Measurements from ENCODE around the gene OOSP3.
"Not testable (repeated sequence)": the region's sequence is repeated elsewhere in the genome, so short reads cannot be mapped to it uniquely, and the experiment has no call there.

Gene OOSP3, protein sequence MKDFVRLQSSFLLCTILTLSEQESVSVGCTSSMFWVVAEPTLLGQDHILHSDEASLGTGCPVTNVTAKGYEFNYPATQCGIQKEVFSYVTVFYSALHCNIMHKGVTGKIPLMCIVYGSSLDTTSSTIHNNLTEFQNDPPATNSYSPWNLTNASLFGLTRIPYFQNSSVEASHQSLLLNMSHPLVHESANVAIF

DNA sequence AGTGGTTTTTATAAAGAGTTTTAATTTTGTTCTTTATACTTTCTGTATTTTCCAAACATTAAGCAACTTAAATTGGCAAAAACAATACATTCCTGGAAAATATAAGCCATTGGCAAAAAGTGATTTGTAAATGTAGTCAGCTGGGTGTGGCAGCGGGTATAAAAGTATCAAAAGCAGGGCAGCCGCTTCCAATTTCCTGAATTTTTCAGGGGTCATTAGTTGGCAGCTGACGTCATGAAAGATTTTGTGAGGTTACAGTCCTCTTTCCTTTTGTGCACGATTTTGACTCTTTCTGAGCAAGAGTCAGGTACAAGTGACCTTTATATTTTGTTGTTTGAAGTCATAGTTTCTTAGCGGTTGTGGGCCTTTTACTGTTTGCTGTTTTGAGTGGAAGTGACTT, at the start of gene OOSP3:
Gene OOSP3 (plus strand): TSS at position 208 of the 400 bp plus-strand sequence. CDS start 27 bp downstream, at position 235.
- DNase-seq (ENCODE audit: low read depth in 2 of 2) = no peak

DNA sequence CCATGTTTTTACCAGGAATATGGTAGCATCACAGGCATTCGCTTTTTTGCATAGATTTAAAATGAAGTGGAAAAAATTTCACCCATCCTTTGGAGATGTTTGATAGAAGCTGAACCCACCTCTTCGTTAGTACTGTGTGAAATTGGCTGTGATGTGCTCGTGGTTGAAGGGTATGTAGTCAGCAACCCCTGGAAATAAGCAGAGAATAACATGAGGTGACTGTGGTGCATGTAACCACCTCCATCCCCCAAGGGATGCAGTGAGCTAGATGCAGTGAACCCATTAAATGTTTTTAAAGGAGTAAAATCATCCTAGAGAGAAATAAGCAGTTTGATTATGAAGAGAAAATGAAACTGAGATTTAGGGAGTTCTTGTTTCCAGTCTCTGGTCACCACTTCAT, 49.2 kb upstream of the OOSP3 start:
- no peak for DNase-seq (ENCODE audit: low read depth in 2 of 2)

- no peak for DNase-seq (ENCODE audit: low read depth in 2 of 2)
These were observed 45.0 kb upstream of the OOSP3 start for GRCh38 chr11:59833602-59834001.

DNA sequence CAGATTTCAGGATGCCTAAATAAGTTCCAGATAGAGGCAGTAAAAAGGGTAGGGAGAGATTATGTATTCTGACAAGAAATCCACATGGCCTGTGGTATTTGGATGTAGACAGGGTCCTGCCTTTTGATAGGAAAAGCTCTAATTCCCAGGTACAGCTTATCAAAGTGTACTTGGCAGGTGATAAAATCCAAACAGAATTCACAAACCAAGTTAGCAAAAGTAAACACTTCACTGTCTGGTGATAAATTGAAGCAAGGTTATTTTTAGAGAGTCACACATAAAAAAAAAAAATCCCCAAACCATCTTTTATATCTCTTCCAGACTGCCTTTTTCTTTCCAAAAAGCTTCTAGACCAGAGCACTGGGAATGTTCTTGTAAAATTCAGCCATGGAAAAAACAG, 39.0 kb upstream of the OOSP3 start:
- DNase-seq (ENCODE audit: low read depth in 2 of 2) = no peak

DNA sequence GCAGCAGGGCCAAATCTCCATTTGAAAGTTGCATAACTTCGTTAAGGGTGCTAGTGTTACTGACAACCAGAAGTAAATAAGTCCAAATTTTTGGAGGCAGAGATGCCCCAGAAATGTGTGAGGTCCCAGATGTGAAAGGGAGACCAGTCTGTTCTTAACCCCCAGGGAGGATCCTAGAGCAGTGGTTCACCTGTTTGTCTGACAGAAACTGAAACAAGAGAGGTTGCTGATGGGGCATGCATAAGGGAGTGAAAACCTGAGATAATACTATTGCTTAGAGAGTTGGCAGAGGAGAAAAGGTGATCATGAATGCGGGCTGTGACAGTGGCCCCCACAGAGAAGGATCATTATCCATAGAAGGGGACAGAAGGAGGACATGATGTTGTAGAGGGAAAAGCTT, 37.1 kb upstream of the OOSP3 start:
- no peak for DNase-seq (ENCODE audit: low read depth in 2 of 2)

DNA sequence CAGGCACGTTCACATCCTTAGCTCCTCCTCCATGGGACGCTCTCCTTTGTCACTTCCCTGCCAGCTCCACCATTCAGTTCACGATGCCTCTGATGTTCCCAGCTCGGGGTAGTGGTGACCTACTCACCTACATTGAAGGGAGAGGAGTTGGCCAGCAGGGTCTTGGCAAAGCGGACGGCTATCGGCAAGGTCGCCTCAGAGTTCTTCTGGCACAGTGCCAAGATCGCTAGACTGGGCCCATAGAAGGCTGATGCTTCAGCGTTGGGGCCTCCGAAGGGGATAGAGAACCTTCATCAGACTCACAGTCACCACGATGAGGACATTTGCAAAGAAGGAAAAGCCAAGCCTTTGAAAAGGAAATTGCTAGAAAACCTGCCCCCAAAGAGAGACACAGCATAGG, 36.3 kb upstream of the OOSP3 start:
- no peak for DNase-seq (ENCODE audit: low read depth in 2 of 2)

DNA sequence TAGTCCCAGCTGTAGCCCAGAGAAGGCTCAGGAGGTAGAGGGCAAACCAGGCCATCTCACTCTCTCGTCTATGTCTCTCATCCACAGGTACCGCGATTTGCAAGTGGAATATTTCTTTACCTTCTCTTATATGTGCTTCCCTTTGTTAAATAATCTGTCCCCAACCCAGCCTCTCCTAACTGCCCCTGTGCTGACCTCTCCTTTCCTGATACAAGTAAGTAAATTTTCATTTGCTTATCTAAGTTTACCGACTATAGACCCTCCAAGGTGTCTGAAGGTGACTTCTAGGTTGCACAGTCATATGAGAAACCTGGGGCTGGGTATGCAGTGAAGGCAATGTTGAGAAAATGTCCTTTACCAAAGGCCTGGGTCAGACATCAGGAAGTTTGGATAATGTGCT, 33.2 kb upstream of the OOSP3 start, which contains the start of gene CBLIF:
Gene CBLIF (minus strand): TSS at position 101 of the 400 bp plus-strand sequence. CDS start 46 bp downstream, at position 55.
- no peak for DNase-seq (ENCODE audit: low read depth in 2 of 2)

DNA sequence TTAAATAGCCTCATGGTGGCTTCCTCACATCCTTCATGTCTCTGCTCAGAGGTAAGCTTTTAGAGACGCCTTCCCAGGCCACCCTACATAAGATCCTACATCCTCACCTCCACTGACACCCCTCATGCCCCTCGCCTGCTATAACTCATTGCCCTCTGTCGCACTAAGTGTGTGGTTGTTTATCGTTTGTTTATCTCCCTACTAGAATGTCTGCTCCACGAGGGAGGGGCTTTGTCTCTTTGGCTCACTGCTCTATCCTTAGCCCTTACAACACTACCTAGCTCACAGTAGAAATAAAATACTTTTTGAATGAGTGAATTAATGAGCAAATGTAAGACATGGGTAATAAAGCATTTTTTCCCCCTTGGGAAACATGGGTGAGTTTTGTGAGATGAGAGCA, 32.0 kb upstream of the OOSP3 start:
- DNase-seq (ENCODE audit: low read depth in 2 of 2) = no peak

DNA sequence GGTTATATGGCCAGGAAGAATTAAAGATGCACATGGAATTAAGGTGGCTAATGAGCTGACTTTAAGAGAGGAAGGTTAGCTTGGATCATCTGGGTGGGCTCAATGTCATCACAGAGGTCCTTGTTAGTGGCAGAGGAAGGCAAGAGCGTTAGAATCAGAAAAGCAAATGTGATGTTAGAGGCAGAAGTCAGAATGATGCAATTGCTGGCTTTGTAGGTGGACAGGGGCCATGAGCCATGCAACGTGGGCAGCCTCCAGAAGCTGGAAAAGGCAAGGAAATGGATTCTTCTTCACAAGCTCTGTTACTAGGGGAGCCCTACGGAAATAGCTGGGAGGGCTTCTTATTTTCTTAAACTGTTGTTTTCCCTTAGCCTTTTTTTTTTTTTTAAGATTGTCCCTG, 31.0 kb upstream of the OOSP3 start:
- no peak for DNase-seq (ENCODE audit: low read depth in 2 of 2)

GRCh38 chr11:59848439-59848838, 30.1 kb upstream of the OOSP3 start:
- not testable (repeated sequence) for DNase-seq (ENCODE audit: low read depth in 2 of 2)

DNA sequence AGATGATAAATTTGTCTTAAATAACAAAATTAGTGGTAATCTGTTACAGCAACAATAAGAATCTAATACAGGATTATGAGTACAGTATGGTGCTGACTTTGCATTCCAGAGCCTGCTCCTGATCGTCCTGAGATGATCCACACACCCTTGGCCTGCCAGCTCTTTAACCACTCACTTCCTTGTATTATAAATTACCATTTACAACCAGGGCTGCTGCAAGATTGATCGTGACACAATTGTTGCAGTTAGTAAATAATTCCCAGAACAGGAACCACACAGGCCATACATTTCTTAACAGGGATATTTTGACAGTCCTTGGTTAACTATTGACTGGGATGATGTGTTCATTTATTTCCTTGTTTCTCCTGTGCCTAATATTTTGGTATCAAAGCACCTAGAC, 29.5 kb upstream of the OOSP3 start:
- DNase-seq (ENCODE audit: low read depth in 2 of 2) = no peak

DNA sequence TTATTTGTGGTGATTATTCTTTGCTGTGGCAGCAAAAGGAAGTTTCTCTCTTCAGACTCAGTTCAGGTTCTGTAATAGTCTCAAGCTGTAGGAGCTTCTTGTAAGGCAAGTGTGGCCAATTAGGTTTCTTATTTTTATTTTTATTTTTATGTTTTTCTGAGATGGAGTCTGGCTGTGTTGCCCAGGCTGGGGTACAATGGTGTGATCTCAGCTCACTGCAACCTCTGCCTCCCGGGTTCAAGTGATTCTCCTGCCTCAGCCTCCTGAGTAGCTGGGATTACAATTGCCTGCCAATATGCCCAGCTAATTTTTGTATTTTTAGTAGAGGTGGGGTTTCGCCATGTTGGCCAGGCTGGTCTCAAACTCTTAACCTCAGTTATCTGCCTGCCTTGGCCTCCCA, 29.0 kb upstream of the OOSP3 start:
- DNase-seq (ENCODE audit: low read depth in 2 of 2) = not testable (repeated sequence)

- not testable (repeated sequence) for DNase-seq (ENCODE audit: low read depth in 2 of 2)
These were observed 27.2 kb upstream of the OOSP3 start for GRCh38 chr11:59851416-59851815.

- DNase-seq (ENCODE audit: low read depth in 2 of 2) = no peak
These were observed 23.7 kb upstream of the OOSP3 start for GRCh38 chr11:59854871-59855270.

- peak in 1 of 2 donors; percentile 10 for DNase-seq (ENCODE audit: low read depth in 2 of 2)
These were observed 20.8 kb upstream of the OOSP3 start for GRCh38 chr11:59857439-59858434.

GRCh38 chr11:59859673-59860072, 18.9 kb upstream of the OOSP3 start:
- no peak for DNase-seq (ENCODE audit: low read depth in 2 of 2)

- DNase-seq (ENCODE audit: low read depth in 2 of 2) = no peak
These were observed 16.3 kb upstream of the OOSP3 start for GRCh38 chr11:59862252-59862651.

DNA sequence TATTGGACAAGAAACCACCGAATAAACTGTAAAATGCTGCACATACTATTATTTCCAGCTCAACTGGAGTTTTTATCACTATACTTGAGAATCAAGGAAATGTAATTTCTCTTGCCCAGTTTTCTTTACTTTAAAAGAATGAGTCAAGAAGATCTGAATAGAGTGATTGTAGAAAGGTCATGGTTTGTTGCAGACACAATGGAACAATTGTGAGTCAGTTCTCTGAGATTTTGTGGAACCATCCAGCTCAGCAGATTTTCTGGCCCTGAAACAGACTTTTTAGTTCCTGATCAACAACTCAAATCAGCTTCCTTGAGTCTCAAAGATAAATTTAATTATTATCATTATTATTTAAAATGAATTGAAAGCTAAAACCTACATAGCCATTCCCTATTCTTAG, 13.6 kb upstream of the OOSP3 start:
- no peak for DNase-seq (ENCODE audit: low read depth in 2 of 2)

GRCh38 chr11:59866397-59866796, 12.2 kb upstream of the OOSP3 start, which contains the start of gene TCN1:
TCN1 (minus strand) TSS chr11:59866487; CDS start chr11:59866470, 17 bp downstream.
- DNase-seq (ENCODE audit: low read depth in 2 of 2) = no peak

DNA sequence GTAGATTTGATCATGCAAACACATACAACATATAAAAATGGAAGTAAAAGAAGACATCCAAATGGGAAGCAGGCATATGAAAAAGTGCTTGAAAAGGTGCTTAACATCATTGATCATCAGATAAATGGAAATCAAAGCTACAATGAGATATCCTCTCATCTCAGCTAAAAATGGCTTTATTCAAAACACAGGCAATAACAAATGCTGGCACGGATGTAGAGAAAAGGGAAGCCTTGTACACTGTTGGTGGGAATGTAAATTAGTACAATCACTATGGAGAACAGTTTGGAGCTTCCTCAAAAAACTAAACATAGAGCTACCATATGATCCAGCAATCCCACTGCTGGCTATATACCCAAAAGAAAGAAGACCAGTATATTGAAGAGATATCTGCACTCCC, 11.7 kb upstream of the OOSP3 start:
- DNase-seq (ENCODE audit: low read depth in 2 of 2) = no peak

DNA sequence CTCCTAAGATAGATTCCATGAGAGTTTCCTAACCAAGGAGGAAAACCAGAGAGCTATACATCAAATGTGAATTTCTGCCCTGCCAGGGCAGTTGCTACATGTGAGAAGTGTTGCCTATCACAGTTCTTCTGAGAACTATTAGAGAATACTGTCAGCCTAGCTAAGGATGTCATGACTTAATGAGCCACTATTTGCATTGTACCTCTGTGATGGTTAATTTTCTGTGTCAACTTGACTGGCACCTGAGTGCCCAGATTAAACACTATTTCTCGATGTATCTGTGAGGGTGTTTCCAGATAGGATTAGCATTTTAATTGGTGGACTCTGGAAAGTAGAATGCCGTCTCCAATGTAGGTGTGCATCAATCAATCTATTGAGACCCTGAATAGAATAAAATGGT, 10.6 kb upstream of the OOSP3 start:
- no peak for DNase-seq (ENCODE audit: low read depth in 2 of 2)

GRCh38 chr11:59872076-59872475, 6.5 kb upstream of the OOSP3 start:
- DNase-seq (ENCODE audit: low read depth in 2 of 2) = no peak
